Skeletal muscle cell (primary cell): ENCODE measurements around the gene CCL5.

Experiments
- DNase-seq: peaks from one replicate; pipeline ENCODE4 v3.0.0-alpha.2; 2010; ENCODE audit warnings: low read depth
- H3K4me3 ChIP-seq: 2 replicates; pipeline ENCODE4 v1.5.1; 2011; ENCODE audit warnings: low read depth, mild to moderate bottlenecking, control low read depth, low read length, moderate library complexity

The CCL5 gene

GRCh38 chr17:35879773-35880654, at the start of gene CCL5:
CCL5 (minus strand) TSS chr17:35880360.
- no peak for DNase-seq

GRCh38 chr17:35927714-35928113, 47.6 kb upstream of the CCL5 start:
- H3K4me3 ChIP-seq = no peak overlapping the region
- DNase-seq = no peak

More at GRCh38 chr17:35879773-35880654, at the start of gene CCL5:
- no peak within 1 kb of the TSS for H3K4me3 ChIP-seq

- H3K4me3 ChIP-seq = no peak overlapping the region
- no peak for DNase-seq
Observed at GRCh38 chr17:35923609-35924114, 43.5 kb upstream of the CCL5 start.

GRCh38 chr17:35920229-35920628, 40.1 kb upstream of the CCL5 start:
- no peak for DNase-seq
- H3K4me3 ChIP-seq = no peak overlapping the region

GRCh38 chr17:35918665-35919064, 38.5 kb upstream of the CCL5 start:
- H3K4me3 ChIP-seq = no peak overlapping the region
- DNase-seq = no peak

- DNase-seq = no peak
- no peak overlapping the region for H3K4me3 ChIP-seq
Observed at GRCh38 chr17:35917519-35918213, 37.5 kb upstream of the CCL5 start.

- H3K4me3 ChIP-seq = no peak overlapping the region
- no peak for DNase-seq
Observed at GRCh38 chr17:35915153-35915964, 35.2 kb upstream of the CCL5 start.

- DNase-seq = no peak
Observed at GRCh38 chr17:35914354-35914753, 34.2 kb upstream of the CCL5 start.

GRCh38 chr17:35913609-35914008, 33.4 kb upstream of the CCL5 start:
- no peak overlapping the region for H3K4me3 ChIP-seq
- no peak for DNase-seq

More at GRCh38 chr17:35914354-35914753, 34.2 kb upstream of the CCL5 start:
- no peak overlapping the region for H3K4me3 ChIP-seq

GRCh38 chr17:35912942-35913341, 32.8 kb upstream of the CCL5 start:
- DNase-seq = no peak
- H3K4me3 ChIP-seq = no peak overlapping the region

- DNase-seq = no peak
- H3K4me3 ChIP-seq = no peak overlapping the region
Observed at GRCh38 chr17:35912339-35912912, 32.3 kb upstream of the CCL5 start.

- no peak overlapping the region for H3K4me3 ChIP-seq
- no peak for DNase-seq
Observed at GRCh38 chr17:35909408-35909807, 29.2 kb upstream of the CCL5 start.

- no peak for DNase-seq
- H3K4me3 ChIP-seq = no peak overlapping the region
Observed at GRCh38 chr17:35907691-35908090, 27.5 kb upstream of the CCL5 start.

- DNase-seq = no peak
- H3K4me3 ChIP-seq = no peak overlapping the region
Observed at GRCh38 chr17:35906926-35907637, 26.9 kb upstream of the CCL5 start.

GRCh38 chr17:35906191-35906925, 26.2 kb upstream of the CCL5 start:
- no peak overlapping the region for H3K4me3 ChIP-seq
- no peak for DNase-seq

- no peak for DNase-seq
- H3K4me3 ChIP-seq = no peak overlapping the region
Observed at GRCh38 chr17:35903451-35903850, 23.3 kb upstream of the CCL5 start.

- DNase-seq = no peak
- no peak overlapping the region for H3K4me3 ChIP-seq
Observed at GRCh38 chr17:35901631-35902175, 21.5 kb upstream of the CCL5 start.
